ENCODE measurements around the gene FAM131C. TPM values are rescaled to one million over a fixed set of nuclear protein-coding genes. Genes with fewer than 3 reads are reported as not detected.

The FAM131C gene
- total and polyA plus RNA-seq, 5 donors: 2.6 to 11.5 (median 4.5) TPM

Other genes starting within 250 kb of the FAM131C start
- 10 to 100 TPM; 25.9 to 34.2 (median 31.9) TPM for gene SPEN, start 225.9 kb downstream of the FAM131C start, total RNA-seq
- gene SPEN, start 225.9 kb downstream of the FAM131C start, polyA plus RNA-seq: 15.2 TPM
- gene ZBTB17, start 97.5 kb downstream of the FAM131C start, total RNA-seq: 10 to 100 TPM; 22.8 to 27.0 (median 24.0) TPM
- 22.1 TPM for gene ZBTB17, start 97.5 kb downstream of the FAM131C start, polyA plus RNA-seq
- gene SRARP, start 69.4 kb downstream of the FAM131C start, total RNA-seq: under 1 TPM in 3 of 4 donors, not detected in 1; 0.09 to 0.37 (median 0.14) TPM
- 0.77 TPM for gene SRARP, start 69.4 kb downstream of the FAM131C start, polyA plus RNA-seq
- gene HSPB7, start 55.6 kb downstream of the FAM131C start, total RNA-seq: 1,000 to 10,000 TPM; 2,213 to 3,018 (median 2,419) TPM
- 3,985 TPM for gene HSPB7, start 55.6 kb downstream of the FAM131C start, polyA plus RNA-seq
- gene CLCNKA, start 51.6 kb downstream of the FAM131C start, total RNA-seq: under 1 TPM; 0.31 to 0.93 (median 0.64) TPM
- 0.52 TPM for gene CLCNKA, start 51.6 kb downstream of the FAM131C start, polyA plus RNA-seq
- gene CLCNKB, start 29.9 kb downstream of the FAM131C start, total RNA-seq: 1 to 10 TPM; 1.9 to 4.7 (median 4.1) TPM
- 3.4 TPM for gene CLCNKB, start 29.9 kb downstream of the FAM131C start, polyA plus RNA-seq
- gene EPHA2, start 82.4 kb upstream of the FAM131C start, total RNA-seq: 10 to 100 TPM in 2 of 4 donors, 1 to 10 TPM in 2; 6.4 to 15.7 (median 9.8) TPM
- 8.6 TPM for gene EPHA2, start 82.4 kb upstream of the FAM131C start, polyA plus RNA-seq
- gene ARHGEF19, start 139.0 kb upstream of the FAM131C start, total RNA-seq: 1 to 10 TPM; 2.2 to 4.3 (median 3.2) TPM
- gene ARHGEF19, start 139.0 kb upstream of the FAM131C start, polyA plus RNA-seq: 2.7 TPM
- 10 to 100 TPM in 1 of 4 donors, 1 to 10 TPM in 3; 4.0 to 11.9 (median 5.0) TPM for gene CPLANE2, start 163.5 kb upstream of the FAM131C start, total RNA-seq
- gene CPLANE2, start 163.5 kb upstream of the FAM131C start, polyA plus RNA-seq: 9.3 TPM